GM12878 (cell line): Measurements from ENCODE around the gene ALDH1A2. TPM values are rescaled to one million over a fixed set of nuclear protein-coding genes. Genes with fewer than 3 reads are reported as not detected.

Experiments used
- ATAC-seq: fragments of 200-7000 bp; cut with Tn5 transposase; 3 replicates; pipeline ENCODE4 v1.9.1; 2020; ENCODE audit warnings: mild to moderate bottlenecking, moderate library complexity
- BruUV-seq: library from RNA; stranded (reverse); fragments of 400-500 nt; replicated peaks from 2 replicates; lab custom pipeline; 2021; lab: Mats Ljungman, UMichigan
- CTCF ChIA-PET: fragments of 300-600 bp; sonication (Branson Sonifier 250); formaldehyde crosslinking; extraction: SDS; loops from one replicate; lab custom pipeline; 2021; ENCODE audit warnings: inconsistent platforms; lab: Yijun Ruan, JAX
- POLR2A ChIA-PET: fragments of 350-600 bp; formaldehyde crosslinking; extraction: SDS; loops from one replicate; lab custom pipeline; 2021; ENCODE audit warnings: inconsistent platforms; lab: Charles Lee
- RAD21 ChIA-PET: fragments of 300-600 bp; sonication (Branson Sonifier 250); formaldehyde crosslinking; loops from one replicate; lab custom pipeline; 2023; ENCODE audit warnings: antibody characterized with exemption; ENCODE audit not compliant: unreplicated experiment; lab: Charles Lee
- SMC1A ChIA-PET: fragments of 300-600 bp; sonication (Branson Sonifier 250); formaldehyde crosslinking; loops from one replicate; lab custom pipeline; 2023; ENCODE audit not compliant: unreplicated experiment, uncharacterized antibody; lab: Charles Lee
- DNase-seq: peaks from one replicate; pipeline ENCODE4 v3.0.0-alpha.2; 2011; ENCODE audit warnings: low read depth, low spot score
- FAIRE-seq: peaks from 3 replicates; lab custom pipeline; 2011; peaks lifted over from hg19 to GRCh38; lab: Jason Lieb, UNC
- H2AFZ ChIP-seq: 2 replicates; pipeline ENCODE4 v1.6.0; 2011; ENCODE audit warnings: low read depth, low read length, control low read depth; ENCODE audit not compliant: control insufficient read depth
- H3K27ac ChIP-seq: 2 replicates; pipeline ENCODE4 v1.5.1; 2011; ENCODE audit warnings: control low read depth; ENCODE audit not compliant: control insufficient read depth, insufficient read depth
- H3K27me3 ChIP-seq, 2 experiments: replicated peaks in 1 of 2; 2 replicates each; pipeline versions ENCODE4 v1.6.0 to v1.6.1; 2011; ENCODE audit warnings: low read length in 1 of 2; ENCODE audit not compliant: control insufficient read depth in 2 of 2, insufficient read depth in 2 of 2
- H3K36me3 ChIP-seq, 2 experiments: 2 replicates each; pipeline ENCODE4 v1.5.1; 2011; ENCODE audit warnings: low read length in 1 of 2; ENCODE audit not compliant: control insufficient read depth in 2 of 2, insufficient read depth in 2 of 2
- H3K4me1 ChIP-seq: 2 replicates; pipeline ENCODE4 v1.6.1; 2011; ENCODE audit warnings: mild to moderate bottlenecking, low read length, moderate library complexity, mixed read lengths; ENCODE audit not compliant: control insufficient read depth, insufficient read depth
- H3K4me2 ChIP-seq: 2 replicates; pipeline ENCODE4 v1.6.0; 2011; ENCODE audit warnings: control low read depth; ENCODE audit not compliant: control insufficient read depth, insufficient read depth
- H3K4me3 ChIP-seq: fragments of 200-600 bp; sonication (generic); 2 replicates; pipeline ENCODE4 v1.5.1; 2016
- H3K79me2 ChIP-seq: 2 replicates; pipeline ENCODE4 v1.6.0; 2011; ENCODE audit warnings: low read length; ENCODE audit not compliant: control insufficient read depth, insufficient read depth
- H3K9ac ChIP-seq: 2 replicates; pipeline ENCODE4 v1.8.0; 2011; ENCODE audit warnings: low read length, control low read depth, mixed read lengths; ENCODE audit not compliant: control insufficient read depth, insufficient read depth
- H3K9me3 ChIP-seq: replicated peaks from 3 replicates; pipeline ENCODE4 v1.5.1; 2011; ENCODE audit warnings: mild to moderate bottlenecking, low read length; ENCODE audit not compliant: control insufficient read depth, insufficient read depth
- H4K20me1 ChIP-seq: 2 replicates; pipeline ENCODE4 v1.6.0; 2011; ENCODE audit not compliant: control insufficient read depth, insufficient read depth
- BCL11A ChIP-seq: IDR thresholded peaks from 2 replicates; pipeline ENCODE4 v1.6.1; 2011; ENCODE audit warnings: low read depth, low read length
- CHD2 ChIP-seq: IDR thresholded peaks from 2 replicates; pipeline ENCODE4 v1.6.1; 2011; ENCODE audit warnings: low read depth, low read length, improper control_type of control experiment, borderline replicate concordance
- EGR1 ChIP-seq, 2 experiments: IDR thresholded peaks; 1 replicate in 1 of 2; 2 replicates in 1 of 2; pipeline ENCODE4 v1.6.1; 2011 to 2012; ENCODE audit warnings: low read depth in 2 of 2, low read length in 2 of 2, borderline replicate concordance in 1 of 2, mild to moderate bottlenecking in 1 of 2, moderate library complexity in 1 of 2
- MAX ChIP-seq: IDR thresholded peaks from 2 replicates; pipeline ENCODE4 v1.6.1; 2012; ENCODE audit warnings: low read depth, low read length, improper control_type of control experiment
- NFYB ChIP-seq: IDR thresholded peaks from 2 replicates; pipeline ENCODE4 v1.6.1; 2011; ENCODE audit warnings: low read depth, mild to moderate bottlenecking, low read length, improper control_type of control experiment, moderate library complexity; ENCODE audit not compliant: insufficient read depth
- NKRF ChIP-seq: fragments of 450-650 bp; conservative IDR thresholded peaks from 2 replicates; pipeline ENCODE4 v1.6.1; 2017; ENCODE audit warnings: mild to moderate bottlenecking, moderate library complexity
- NR2C1 ChIP-seq: fragments of 450-650 bp; IDR thresholded peaks from 2 replicates; pipeline ENCODE4 v1.6.1; 2017; ENCODE audit warnings: antibody characterized with exemption, mild to moderate bottlenecking, moderate library complexity
- NR2F1 ChIP-seq: fragments of 450-650 bp; conservative IDR thresholded peaks from 2 replicates; pipeline ENCODE4 v1.6.1; 2017; ENCODE audit warnings: mild to moderate bottlenecking
- PAX5 ChIP-seq: IDR thresholded peaks from 2 replicates; pipeline ENCODE4 v1.6.1; 2011; ENCODE audit warnings: low read depth, low read length, borderline replicate concordance
- SMAD5 ChIP-seq: IDR thresholded peaks from 2 replicates; pipeline ENCODE4 v1.6.1; 2016; ENCODE audit warnings: antibody characterized with exemption, low read depth
- SMARCA5 ChIP-seq: fragments of 450-650 bp; IDR thresholded peaks from 2 replicates; pipeline ENCODE4 v1.6.1; 2017; ENCODE audit warnings: mild to moderate bottlenecking
- SP1 ChIP-seq: IDR thresholded peaks from one replicate; pipeline ENCODE4 v1.6.1; 2011; ENCODE audit warnings: low read depth, low read length
- SRF ChIP-seq, 2 experiments: IDR thresholded peaks; 2 replicates each; pipeline ENCODE4 v1.6.1; 2011; ENCODE audit warnings: low read depth in 2 of 2, low read length in 2 of 2, mild to moderate bottlenecking in 1 of 2, moderate library complexity in 1 of 2
- TAF1 ChIP-seq: IDR thresholded peaks from 2 replicates; pipeline ENCODE4 v1.6.1; 2011; ENCODE audit warnings: mild to moderate bottlenecking, low read depth, low read length, borderline replicate concordance
- TBL1XR1 ChIP-seq: IDR thresholded peaks from 2 replicates; pipeline ENCODE4 v1.6.1; 2012; ENCODE audit warnings: low read depth, low read length, improper control_type of control experiment
- USF1 ChIP-seq: IDR thresholded peaks from 2 replicates; pipeline ENCODE4 v1.6.1; 2011; ENCODE audit warnings: borderline replicate concordance, low read depth, mild to moderate bottlenecking, moderate library complexity, mixed read lengths, low read length; ENCODE audit not compliant: insufficient read depth; ENCODE audit errors: extremely low read length
- YBX1 ChIP-seq: fragments of 450-650 bp; IDR thresholded peaks from 2 replicates; pipeline ENCODE4 v1.6.1; 2016; ENCODE audit warnings: antibody characterized with exemption
- ZBTB4 ChIP-seq: fragments of 450-650 bp; formaldehyde crosslinking; IDR thresholded peaks from 2 replicates; pipeline ENCODE4 v1.4.0; 2022; ENCODE audit warnings: mild to moderate bottlenecking, moderate library complexity
- ZNF24 ChIP-seq: fragments of 450-650 bp; IDR thresholded peaks from 2 replicates; pipeline ENCODE4 v1.6.1; 2017; ENCODE audit warnings: antibody characterized with exemption, mild to moderate bottlenecking
- WGBS: methylation state at CpG from one replicate; pipeline ENCODE4 v1.1.6; 2016; ENCODE audit warnings: low lambda C conversion rate; ENCODE audit not compliant: insufficient replicate concordance, insufficient coverage; ENCODE audit errors: missing lambda C conversion rate; 5-methylcytosine and 5-hydroxymethylcytosine counted together
- in situ Hi-C: fragments of 300-500 bp; cut with MboI; formaldehyde crosslinking; loops from 9 replicates; pipeline ENCODE4 v1.14.3; 2018; ENCODE audit warnings: mixed read lengths
- intact Hi-C: fragments of 100-400 bp; cut with micrococcal nuclease; formaldehyde crosslinking; loops from one replicate; pipeline ENCODE4 v1.14.2; 2022; ENCODE audit not compliant: unreplicated experiment
- polyA plus RNA-seq, 11 experiments: library from polyadenylated mRNA; depleted of rRNA in 4 of 11; unstranded in 6 of 11; stranded (reverse) in 5 of 11; fragments of >200 nt; fragmentation: Nextera tagmentation in 4 of 11; fragmentation: Illumina TruSeq in 1 of 11; extraction: Ambion mirVana in 4 of 11; extraction: Trizol in 1 of 11; gene quantifications; 1 replicate in 1 of 11; 2 replicates in 10 of 11; pipeline versions ENCODE4 v1.2.1 to v1.2.3, GENCODE V29; 2011 to 2016; ENCODE audit warnings: inconsistent platforms in 2 of 11, missing spikeins in 2 of 11, low read depth in 1 of 11
- total RNA-seq, 4 experiments: library from RNA; depleted of rRNA in 3 of 4; stranded (reverse); fragments of >200 nt in 3 of 4; fragmentation: Illumina TruSeq in 1 of 4; extraction: Trizol in 1 of 4; gene quantifications; 2 replicates each; pipeline versions ENCODE4 v1.2.1 to v1.2.3, GENCODE V29; 2013 to 2021

ALDH1A2 gene
- total and polyA plus RNA-seq, 10 of the 15 experiments (the other 5 are each of a cell fraction or from before 2014, with no cell fraction given), result 0.06 to 0.92 (median 0.18) TPM; not detected in 5

- WGBS, result 14% methylated on average over 3 of the region's 3 CpGs
- ChIA-PET RAD21 (no interaction called here), CTCF (no interaction called here), SMC1A (no interaction called here), POLR2A (no interaction called here)
- H3K4me2 ChIP-seq, result no peak overlapping the region
- intact Hi-C loops (no loop called here), in situ Hi-C loops (no loop called here)
- no peak overlapping the region for H2AFZ ChIP-seq
- H3K4me1 ChIP-seq, result no peaks in the 10 kb centered on the region
- DNase-seq, result no peak
- no peak overlapping the region for H3K4me3 ChIP-seq
- no peaks in the 10 kb centered on the region for H3K36me3 ChIP-seq
- no peak overlapping the region for H3K9ac ChIP-seq
- no TSS peak for BruUV-seq
- ATAC-seq, result no peak
- peaks cover 1 to 4% of the 10 kb centered on the region in 2 experiments; a peak in 3 of 4 replicates for H3K27me3 ChIP-seq
- no peaks in the 10 kb centered on the region for H4K20me1 ChIP-seq
- H3K79me2 ChIP-seq, result no peaks in the 10 kb centered on the region
- FAIRE-seq, result no peak
- H3K27ac ChIP-seq, result no peak overlapping the region
- no peak for TF ChIP-seq SRF (IDR thresholded peaks at IDR 0.05; ENCODE audit: low read depth in 2 of 2, low read length in 2 of 2)
- no peak for TF ChIP-seq MAX
- no peak for TF ChIP-seq SMAD5
- TF ChIP-seq PAX5, result no peak
- TF ChIP-seq ZBTB4 (CRISPR knock-in tag), result no peak
- TF ChIP-seq EGR1 (IDR thresholded peaks at IDR 0.05; ENCODE audit: borderline replicate concordance in 1 of 2, low read depth in 2 of 2, low read length in 2 of 2), result no peak
- TF ChIP-seq ZNF24, result no peak
- no peak for TF ChIP-seq YBX1
- no peak for TF ChIP-seq NR2F1
- no peak for TF ChIP-seq TAF1
- no peak for TF ChIP-seq USF1
- no peak for TF ChIP-seq SMARCA5
- no peak for TF ChIP-seq SP1
- TF ChIP-seq TBL1XR1, result no peak
- no peak for TF ChIP-seq NFYB
- TF ChIP-seq CHD2, result no peak
- TF ChIP-seq BCL11A, result no peak
- no peak for TF ChIP-seq NKRF
- TF ChIP-seq NR2C1, result no peak
- no peaks in the 10 kb centered on the region for H3K9me3 ChIP-seq
These were observed 116.1 kb downstream of the ALDH1A2 start for GRCh38 chr15:57949374-57949943.
